NT2/D1 (cell line): ENCODE results near the gene TMC6.

Source experiments
- DNase-seq: peaks from one replicate; pipeline ENCODE4 v3.0.0-alpha.2; 2011; ENCODE audit warnings: low read depth, low spot score
- H3K27me3 ChIP-seq: 2 replicates; pipeline ENCODE4 v1.6.0; 2011; ENCODE audit warnings: mild to moderate bottlenecking; ENCODE audit not compliant: insufficient read length, insufficient read depth
- H3K36me3 ChIP-seq: 2 replicates; pipeline ENCODE4 v1.6.1; 2011; ENCODE audit warnings: mild to moderate bottlenecking, low read length, mixed read lengths; ENCODE audit not compliant: insufficient read depth, insufficient read length
- H3K4me1 ChIP-seq: 2 replicates; pipeline ENCODE4 v1.5.1; 2011; ENCODE audit not compliant: insufficient read depth, insufficient read length
- H3K4me3 ChIP-seq: 2 replicates; pipeline ENCODE4 v1.5.1; 2011; ENCODE audit warnings: low read depth; ENCODE audit not compliant: insufficient read length
- H3K9ac ChIP-seq: 2 replicates; pipeline ENCODE4 v1.6.0; 2011; ENCODE audit warnings: low read depth; ENCODE audit not compliant: insufficient read length
- H3K9me3 ChIP-seq: 2 replicates; pipeline ENCODE4 v1.5.1; 2011; ENCODE audit warnings: mild to moderate bottlenecking, low read length; ENCODE audit not compliant: insufficient read depth
- SUZ12 ChIP-seq: IDR thresholded peaks from 2 replicates; pipeline ENCODE4 v1.6.1; 2011; ENCODE audit not compliant: insufficient read length, insufficient read depth; ENCODE audit errors: extremely low read depth
- YY1 ChIP-seq: IDR thresholded peaks from 2 replicates; pipeline ENCODE4 v1.6.1; 2011; ENCODE audit not compliant: insufficient read length, insufficient read depth
- ZNF274 ChIP-seq: IDR thresholded peaks from 2 replicates; pipeline ENCODE4 v1.6.1; 2011; ENCODE audit warnings: mild to moderate bottlenecking, low read depth, low read length

TMC6 gene

DNA sequence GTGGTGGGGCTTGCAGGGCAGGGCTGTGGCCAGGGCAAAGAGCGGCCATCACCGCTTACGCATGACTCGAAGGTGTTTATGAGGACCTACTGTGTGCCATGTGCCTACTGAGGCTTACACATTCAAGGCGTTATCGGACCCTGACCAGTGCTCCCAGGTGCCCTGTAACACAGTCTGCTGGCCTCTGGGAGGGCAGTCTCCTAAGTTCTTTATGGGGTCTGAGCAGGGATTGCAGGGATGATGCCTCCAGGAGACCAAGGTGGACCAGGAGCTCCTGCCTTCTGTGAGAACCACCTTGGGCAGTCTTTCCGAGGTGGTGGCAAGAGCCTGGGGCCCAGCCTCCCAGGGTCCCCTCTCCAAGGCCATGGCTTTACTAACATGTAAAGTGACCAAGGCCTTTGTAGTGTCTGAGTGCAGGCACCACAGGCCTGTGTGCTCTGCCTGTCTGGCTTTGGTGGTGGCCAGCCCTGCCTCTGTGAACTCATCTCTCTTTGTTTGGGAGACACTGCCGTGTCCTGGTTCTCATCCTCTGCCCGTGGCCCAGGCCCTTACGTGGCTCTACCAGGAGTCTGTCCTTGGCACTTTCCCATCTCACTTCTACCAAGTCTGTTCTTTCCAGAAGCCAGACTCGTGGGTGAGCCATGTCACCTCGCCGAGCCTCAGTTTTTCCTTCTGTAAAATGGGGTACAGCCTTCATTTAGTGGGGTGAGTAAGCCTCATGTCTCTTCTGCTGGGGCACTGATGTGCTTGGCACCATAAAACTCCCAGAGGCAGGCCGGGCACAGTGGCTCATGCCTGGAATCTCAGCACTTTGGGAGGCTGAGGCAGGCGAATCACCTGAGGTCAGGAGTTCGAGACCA is 36.4 kb upstream of the TMC6 start:
- Histone ChIP-seq H3K27me3 (no peaks in the 10 kb centered on the region), H3K4me1 (peaks cover 12% of the 10 kb centered on the region)

DNA sequence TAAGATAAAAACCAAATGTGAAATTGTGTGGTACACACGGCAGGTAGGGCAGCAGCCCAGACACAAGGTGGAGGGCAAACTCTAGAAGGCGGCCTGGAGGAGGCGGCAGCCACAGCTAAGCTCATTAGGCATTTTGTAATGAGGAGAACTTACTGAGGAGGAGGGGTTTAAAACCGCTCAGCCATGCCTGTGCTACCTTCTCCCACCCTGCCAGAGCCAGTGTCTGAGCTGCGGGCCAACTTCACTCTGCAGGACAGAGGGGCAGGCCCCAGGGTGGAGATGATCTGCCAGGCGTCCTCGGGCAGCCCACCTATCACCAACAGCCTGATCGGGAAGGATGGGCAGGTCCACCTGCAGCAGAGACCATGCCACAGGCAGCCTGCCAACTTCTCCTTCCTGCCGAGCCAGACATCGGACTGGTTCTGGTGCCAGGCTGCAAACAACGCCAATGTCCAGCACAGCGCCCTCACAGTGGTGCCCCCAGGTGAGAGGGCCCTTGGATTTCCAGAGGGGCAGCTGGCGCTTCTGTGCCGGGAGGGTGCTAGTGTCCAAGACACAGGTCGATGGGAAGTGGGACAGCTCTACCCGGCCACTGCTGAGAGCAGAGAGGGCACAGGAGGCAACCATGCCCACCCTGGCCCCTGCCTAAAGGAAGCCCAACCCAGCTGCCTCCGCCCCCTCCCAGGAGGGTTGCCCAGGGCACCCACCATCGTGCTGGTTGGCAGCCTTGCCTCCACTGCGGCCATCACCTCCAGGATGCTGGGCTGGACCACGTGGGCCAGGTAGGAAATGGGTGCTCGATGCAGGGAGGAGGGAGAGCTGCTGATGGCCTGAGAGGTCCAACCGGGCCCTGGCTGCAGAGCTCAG is 35.6 kb upstream of the TMC6 start:
- Histone ChIP-seq H3K4me3 (no peak overlapping the region), H3K4me1 (peaks cover 4% of the 10 kb centered on the region), H3K9me3 (no peaks in the 10 kb centered on the region), H3K36me3 (no peaks in the 10 kb centered on the region), H3K9ac (no peak overlapping the region), H3K27me3 (no peaks in the 10 kb centered on the region)
- no peak for DNase-seq
- TF ChIP-seq YY1 (no peak), SUZ12 (no peak), ZNF274 (no peak)

More for the DNA sequence above, 36.4 kb upstream of the TMC6 start:
- no peak for DNase-seq
- TF ChIP-seq SUZ12 (no peak), YY1 (no peak), ZNF274 (no peak)
- no peak overlapping the region for H3K9ac ChIP-seq
- no peaks in the 10 kb centered on the region for H3K36me3 ChIP-seq
- no peak overlapping the region for H3K4me3 ChIP-seq
- H3K9me3 ChIP-seq, result no peaks in the 10 kb centered on the region

DNA sequence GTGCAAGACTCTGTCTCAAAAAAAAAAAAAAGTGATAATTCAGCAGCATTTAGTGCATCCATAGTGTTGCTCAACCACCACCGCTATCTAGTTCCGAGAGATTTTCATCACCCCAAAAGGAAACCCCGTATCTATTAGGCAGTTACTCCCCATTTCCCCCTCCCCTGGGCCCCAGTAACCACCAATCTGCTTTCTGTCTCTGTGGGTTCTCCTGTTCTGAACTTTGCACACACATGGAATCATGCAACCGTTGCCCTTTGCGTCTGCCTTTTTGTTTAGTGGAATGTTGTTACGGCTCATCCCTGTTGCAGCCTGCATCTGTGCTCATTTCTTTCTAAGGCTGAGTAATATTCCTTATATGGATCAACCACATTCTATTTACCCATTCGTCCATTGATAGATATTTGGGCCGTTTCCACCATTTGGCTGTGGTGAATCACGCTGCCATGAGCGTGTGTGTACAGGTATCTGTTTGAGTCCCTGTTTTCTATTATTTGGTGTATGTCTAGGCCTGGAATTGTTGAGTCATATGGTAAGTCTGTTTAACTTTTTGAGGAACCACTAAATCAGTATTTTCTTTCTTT is 31.1 kb upstream of the TMC6 start:
- TF ChIP-seq YY1 (no peak), SUZ12 (no peak), ZNF274 (no peak)
- H3K4me1 ChIP-seq, result peaks cover 7% of the 10 kb centered on the region
- H3K4me3 ChIP-seq, result no peak overlapping the region
- no peak for DNase-seq
- H3K9ac ChIP-seq, result no peak overlapping the region
- no peaks in the 10 kb centered on the region for H3K27me3 ChIP-seq
- H3K9me3 ChIP-seq, result no peaks in the 10 kb centered on the region
- no peaks in the 10 kb centered on the region for H3K36me3 ChIP-seq

DNA sequence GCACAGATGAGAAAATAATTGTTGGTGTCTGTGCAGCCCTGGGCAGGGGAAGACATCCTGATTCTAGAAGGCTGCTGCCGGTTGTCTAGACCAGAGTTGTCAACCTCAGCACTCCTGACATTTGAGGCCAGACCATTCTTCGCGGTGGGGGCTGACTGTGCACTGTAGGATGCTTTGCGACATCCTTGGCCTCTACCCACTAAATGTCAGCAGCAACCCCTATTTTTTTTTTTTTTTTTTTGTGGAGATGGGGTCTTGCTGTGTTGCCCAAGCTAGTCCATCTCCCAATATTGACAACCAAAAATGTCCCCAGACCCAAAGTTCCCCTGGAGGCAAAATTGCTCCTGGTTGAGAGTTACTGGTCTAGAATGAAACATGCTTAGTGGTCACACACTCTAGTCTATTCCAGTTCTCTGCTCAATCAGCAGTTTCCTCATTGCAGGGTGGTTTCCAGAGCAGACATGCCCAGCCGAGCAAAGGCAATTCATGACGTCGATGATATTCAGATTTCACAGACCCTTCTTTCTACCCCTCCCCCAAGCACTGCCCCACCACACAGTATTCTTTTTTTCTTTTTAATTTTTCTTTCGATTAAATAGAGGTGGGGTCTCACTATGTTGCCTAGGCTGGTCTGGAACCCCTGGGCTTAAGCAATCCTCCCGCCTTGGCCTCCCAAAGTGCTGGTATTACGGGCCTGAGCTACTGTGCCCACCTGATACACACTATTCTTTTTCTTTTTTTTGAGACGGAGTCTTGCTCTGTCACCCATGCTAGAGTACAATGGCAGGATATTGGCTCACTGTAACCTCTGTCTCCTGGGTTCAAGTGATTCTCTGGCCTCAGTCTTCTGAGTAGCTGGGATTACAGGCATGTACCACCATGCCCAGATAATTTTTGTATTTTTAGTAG is 26.6 kb upstream of the TMC6 start:
- Histone ChIP-seq H3K36me3 (no peaks in the 10 kb centered on the region), H3K9me3 (no peaks in the 10 kb centered on the region), H3K9ac (no peak overlapping the region), H3K4me3 (no peak overlapping the region), H3K27me3 (no peaks in the 10 kb centered on the region), H3K4me1 (peaks cover 8% of the 10 kb centered on the region)
- TF ChIP-seq ZNF274 (no peak), YY1 (no peak)
- no peak for DNase-seq

DNA sequence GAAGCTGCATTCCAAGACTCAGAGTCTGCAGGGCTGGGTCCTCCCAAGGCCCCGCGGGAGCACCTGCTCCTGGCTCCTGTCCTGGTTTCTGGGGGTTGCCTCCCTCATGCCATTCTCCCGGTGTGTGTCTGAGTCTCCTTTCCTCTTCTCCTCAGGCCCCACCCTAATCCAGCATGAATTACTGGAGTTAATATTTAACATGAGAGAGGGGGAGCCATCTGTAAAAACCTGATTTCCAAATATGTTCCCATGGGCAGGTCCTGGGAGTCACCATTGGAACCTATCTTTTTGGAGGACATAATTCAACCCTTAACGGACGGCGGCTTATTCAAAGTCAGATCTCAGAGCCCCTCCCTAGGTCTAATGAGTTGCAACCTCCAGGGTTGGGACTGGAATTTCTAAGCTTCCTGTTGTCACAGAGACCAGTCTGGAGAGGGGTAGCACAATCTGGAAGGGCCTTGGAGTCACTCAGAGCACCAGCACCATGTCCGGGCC is 23.0 kb upstream of the TMC6 start:
- no peak for TF ChIP-seq ZNF274
- TF ChIP-seq YY1, result no peak
- no peak for TF ChIP-seq SUZ12
- no peaks in the 10 kb centered on the region for H3K9me3 ChIP-seq
- no peak for DNase-seq

DNA sequence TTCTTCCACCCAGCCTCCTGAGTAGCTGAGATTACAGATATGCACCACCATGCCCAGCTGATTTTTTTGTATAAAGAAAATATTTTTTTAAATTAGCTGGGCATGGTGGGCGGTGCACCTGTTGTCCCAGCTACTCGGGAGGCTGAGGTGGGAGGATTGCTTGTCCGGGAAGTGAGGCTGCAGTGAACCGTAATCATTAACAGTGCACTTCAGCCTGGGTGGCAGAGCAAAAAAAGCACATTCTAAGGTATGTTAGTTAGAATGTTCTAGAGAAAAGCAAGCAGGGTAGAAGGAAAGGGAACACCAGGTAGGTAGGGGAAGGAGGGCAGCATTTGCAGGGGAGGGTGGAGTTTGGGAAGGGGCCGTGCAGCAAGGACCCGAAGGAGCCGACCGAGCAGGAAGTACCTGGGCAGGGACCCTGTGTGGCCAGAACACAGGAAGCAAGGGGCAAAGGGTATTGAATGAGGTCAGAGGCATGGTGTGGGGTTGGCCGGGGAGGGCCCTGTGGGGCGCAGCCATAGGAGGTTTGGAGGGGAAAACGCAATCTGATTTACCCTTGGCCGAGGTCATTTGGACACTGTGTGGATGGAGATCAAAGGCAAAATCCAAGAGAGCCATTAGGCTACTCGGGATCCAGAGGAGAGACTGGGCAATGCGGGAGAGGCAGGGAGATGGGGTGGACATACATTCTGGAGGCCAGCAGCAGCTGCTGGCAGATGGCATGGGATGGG is 19.9 kb upstream of the TMC6 start:
- Histone ChIP-seq H3K9ac (no peak overlapping the region), H3K4me1 (peaks cover 21% of the 10 kb centered on the region)
- TF ChIP-seq SUZ12 (no peak), ZNF274 (no peak), YY1 (no peak)

More for the DNA sequence above, 23.0 kb upstream of the TMC6 start:
- Histone ChIP-seq H3K27me3 (no peaks in the 10 kb centered on the region), H3K4me1 (peaks cover 11% of the 10 kb centered on the region), H3K9ac (no peak overlapping the region), H3K4me3 (no peak overlapping the region), H3K36me3 (no peaks in the 10 kb centered on the region)

More for the DNA sequence above, 19.9 kb upstream of the TMC6 start:
- Histone ChIP-seq H3K9me3 (no peaks in the 10 kb centered on the region), H3K36me3 (no peaks in the 10 kb centered on the region), H3K27me3 (no peaks in the 10 kb centered on the region), H3K4me3 (no peak overlapping the region)
- DNase-seq, result no peak
